GM23338 (cell line): ENCODE measurements around the gene CNPY4. TPM values are rescaled to one million over a fixed set of nuclear protein-coding genes. Genes with fewer than 3 reads are reported as not detected.

Experiments used
- ATAC-seq: fragments of 200-7000 bp; cut with Tn5 transposase; 3 replicates; pipeline ENCODE4 v1.9.1; 2020
- DNase-seq: peaks from one replicate; pipeline ENCODE4 v3.0.0-alpha.2; 2015; ENCODE audit warnings: low spot score
- H2AFZ ChIP-seq: fragments of 200-600 bp; sonication (generic); 2 replicates; pipeline ENCODE4 v1.8.0; 2016; ENCODE audit warnings: antibody characterized with exemption, mild to moderate bottlenecking, moderate library complexity
- H3F3A ChIP-seq: fragments of 200-600 bp; sonication (generic); replicated peaks from 2 replicates; pipeline ENCODE4 v1.8.0; 2017; ENCODE audit warnings: antibody characterized with exemption, mixed run types, low read depth
- H3K27ac ChIP-seq: fragments of 200-600 bp; sonication (generic); 2 replicates; pipeline ENCODE4 v1.6.1; 2016; ENCODE audit warnings: low read depth
- H3K27me3 ChIP-seq: fragments of 200-600 bp; sonication (generic); 2 replicates; pipeline ENCODE4 v1.8.0; 2016; ENCODE audit warnings: mild to moderate bottlenecking, mixed run types, moderate library complexity; ENCODE audit not compliant: insufficient read depth
- H3K36me3 ChIP-seq: fragments of 200-600 bp; sonication (generic); 2 replicates; pipeline ENCODE4 v1.8.0; 2016; ENCODE audit warnings: mild to moderate bottlenecking; ENCODE audit not compliant: insufficient read depth
- H3K4me1 ChIP-seq: fragments of 200-600 bp; sonication (generic); 2 replicates; pipeline ENCODE4 v1.8.0; 2016; ENCODE audit warnings: mild to moderate bottlenecking, moderate library complexity; ENCODE audit not compliant: insufficient read depth
- H3K4me2 ChIP-seq: fragments of 200-600 bp; sonication (generic); 2 replicates; pipeline ENCODE4 v1.7.1; 2017; ENCODE audit warnings: mixed run types
- H3K4me3 ChIP-seq: fragments of 200-600 bp; sonication (generic); 2 replicates; pipeline ENCODE4 v1.6.1; 2016; ENCODE audit warnings: mixed run types
- H3K79me2 ChIP-seq: fragments of 200-600 bp; sonication (generic); replicated peaks from 2 replicates; pipeline ENCODE4 v1.8.0; 2017; ENCODE audit warnings: mild to moderate bottlenecking; ENCODE audit not compliant: insufficient read depth
- H3K9me2 ChIP-seq: fragments of 200-600 bp; sonication (generic); 2 replicates; pipeline ENCODE4 v1.8.0; 2017; ENCODE audit not compliant: insufficient read depth
- H4K20me1 ChIP-seq: fragments of 200-600 bp; sonication (generic); replicated peaks from 2 replicates; pipeline ENCODE4 v1.8.0; 2017; ENCODE audit warnings: mild to moderate bottlenecking; ENCODE audit not compliant: insufficient read depth
- H3K27ac Mint-ChIP-seq: 2 replicates; pipeline ENCODE4 v1.8.0; 2020; ENCODE audit warnings: inconsistent platforms, mild to moderate bottlenecking, moderate library complexity, mixed read lengths
- H3K27me3 Mint-ChIP-seq: 3 replicates; pipeline ENCODE4 v1.8.0; 2022; ENCODE audit warnings: low read depth, mild to moderate bottlenecking, moderate library complexity, mixed read lengths, inconsistent platforms; ENCODE audit not compliant: insufficient read depth, poor library complexity
- H3K36me3 Mint-ChIP-seq: 3 replicates; pipeline ENCODE4 v1.8.0; 2021; ENCODE audit warnings: low read depth, mild to moderate bottlenecking, inconsistent platforms, moderate library complexity, mixed read lengths
- H3K4me1 Mint-ChIP-seq: 3 replicates; pipeline ENCODE4 v1.8.0; 2020; ENCODE audit warnings: mild to moderate bottlenecking, inconsistent platforms, mixed read lengths
- H3K4me3 Mint-ChIP-seq: 3 replicates; pipeline ENCODE4 v1.8.0; 2021; ENCODE audit warnings: moderate library complexity, mild to moderate bottlenecking, inconsistent platforms, mixed read lengths
- H3K9me3 Mint-ChIP-seq: 3 replicates; pipeline ENCODE4 v1.8.0; 2020; ENCODE audit warnings: moderate library complexity, mild to moderate bottlenecking, inconsistent platforms, mixed read lengths
- CREB1 ChIP-seq: fragments of 250-450 bp; sonication (Bioruptor Pico); IDR thresholded peaks from 2 replicates; pipeline ENCODE4 v1.5.0; 2020; ENCODE audit warnings: low read depth, mild to moderate bottlenecking, moderate library complexity
- EZH2phosphoT487 ChIP-seq: fragments of 200-600 bp; sonication (generic); IDR thresholded peaks from one replicate; pipeline ENCODE4 v1.8.1; 2018; ENCODE audit warnings: antibody characterized with exemption; ENCODE audit not compliant: unreplicated experiment
- JUNB ChIP-seq: IDR thresholded peaks from one replicate; pipeline ENCODE4 v1.6.1; 2016; ENCODE audit warnings: antibody characterized with exemption; ENCODE audit not compliant: unreplicated experiment
- NANOG ChIP-seq: IDR thresholded peaks from 2 replicates; pipeline ENCODE4 v1.6.1; 2016; ENCODE audit warnings: antibody characterized with exemption, borderline replicate concordance
- ZNF331 ChIP-seq: fragments of 250-450 bp; sonication (Bioruptor Pico); IDR thresholded peaks from 2 replicates; pipeline ENCODE4 v1.5.0; 2020; ENCODE audit warnings: low read depth, mild to moderate bottlenecking, moderate library complexity
- polyA plus RNA-seq: library from polyadenylated mRNA; unstranded; fragments of >200 nt; fragmentation: Nextera tagmentation; extraction: Ambion mirVana; gene quantifications from 2 replicates; pipeline ENCODE4 v1.2.1, GENCODE V29; 2016
- total RNA-seq: library from RNA; depleted of rRNA; stranded (reverse); fragments of >200 nt; shearing (Covaris generic); gene quantifications from 2 replicates; pipeline ENCODE4 v1.2.3, GENCODE V29; 2014
- TF ChIP-seq, protein P1 (sequence below), 2 experiments: fragments of 200-600 bp in 1 of 2; sonication (generic) in 1 of 2; conservative IDR thresholded peaks; 2 replicates each; pipeline versions ENCODE4 v1.5.1 to v1.6.1; 2016 to 2017; ENCODE audit warnings: antibody characterized with exemption in 2 of 2, low read depth in 2 of 2, mild to moderate bottlenecking in 2 of 2, moderate library complexity in 1 of 2
- TF ChIP-seq, protein P2 (sequence below): fragments of 250-450 bp; sonication (Bioruptor Pico); IDR thresholded peaks from 2 replicates; pipeline ENCODE4 v1.5.0; 2020; ENCODE audit warnings: mild to moderate bottlenecking, moderate library complexity

Gene CNPY4
- total and polyA plus RNA-seq, 2 experiments from 2014 or later: 10.7 to 12.0 TPM

DNA sequence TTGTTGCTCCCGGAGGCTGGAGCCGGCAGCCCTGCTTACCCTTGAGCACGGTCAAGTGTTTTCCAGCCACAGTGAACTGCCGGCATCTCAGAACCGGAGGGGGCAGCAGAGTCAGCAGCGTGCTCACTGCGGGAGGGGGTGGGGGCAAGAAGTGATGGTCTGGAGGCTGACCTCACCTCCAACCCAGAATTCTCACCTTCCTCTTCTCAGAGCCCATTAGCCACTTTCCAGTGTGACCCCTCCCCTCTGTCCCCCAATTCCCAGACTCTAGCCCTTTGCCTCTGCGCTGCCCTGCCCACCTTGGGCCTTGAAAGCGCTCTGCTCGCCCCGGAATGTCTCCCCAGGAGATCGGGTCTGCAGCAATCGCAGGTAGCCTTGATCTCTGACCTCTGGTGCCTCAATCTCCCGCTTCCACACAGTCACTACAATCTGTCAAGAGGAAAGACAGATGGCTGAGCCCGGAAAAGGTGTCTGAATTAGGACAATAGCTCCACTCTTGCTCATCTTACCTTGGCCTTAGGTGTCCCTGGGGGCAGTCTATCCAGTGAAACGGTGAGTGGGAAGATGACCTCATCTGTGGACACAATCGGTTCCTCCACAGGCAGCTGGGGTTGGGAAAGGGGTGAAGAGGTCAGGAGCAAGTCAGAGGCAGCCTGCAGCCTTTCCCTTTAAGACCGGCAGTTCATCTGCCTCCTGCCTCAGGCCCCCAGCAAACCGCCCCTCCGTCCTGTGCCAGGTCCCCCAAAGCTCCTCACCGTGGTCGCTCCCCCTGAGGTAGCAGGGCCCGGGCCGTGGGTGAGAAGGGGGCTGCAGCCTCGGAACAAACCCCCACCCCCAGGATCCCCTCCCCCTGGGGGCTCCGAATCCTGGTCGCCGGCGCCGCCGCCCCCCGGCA, 38.1 kb downstream of the CNPY4 start:
- peaks cover 4% of the 10 kb centered on the region; the same call in 1 of the 2 replicates for H3K4me1 ChIP-seq
- H3K27ac ChIP-seq: peak overlapping the region; percentile 74
- peak overlapping the region; percentile 88 for H3K4me2 ChIP-seq
- Mint-ChIP-seq H3K4me1 (peaks cover 27% of the 10 kb centered on the region), H3K9me3 (no peaks in the 10 kb centered on the region), H3K36me3 (peaks cover 45% of the 10 kb centered on the region), H3K27ac (peak overlapping the region; percentile 64; the same call in 1 of the 2 replicates), H3K4me3 (peak overlapping the region; percentile 83), H3K27me3 (peaks cover 24% of the 10 kb centered on the region)
- H3K9me2 ChIP-seq: no peaks in the 10 kb centered on the region
- no peaks in the 10 kb centered on the region; the same call in 1 of the 2 replicates for H3K79me2 ChIP-seq
- no peaks in the 10 kb centered on the region for H3K36me3 ChIP-seq
- peaks cover 30% of the 10 kb centered on the region for H3F3A ChIP-seq
- peak overlapping the region; percentile 97 for H3K4me3 ChIP-seq
- TF ChIP-seq, protein P1, sequence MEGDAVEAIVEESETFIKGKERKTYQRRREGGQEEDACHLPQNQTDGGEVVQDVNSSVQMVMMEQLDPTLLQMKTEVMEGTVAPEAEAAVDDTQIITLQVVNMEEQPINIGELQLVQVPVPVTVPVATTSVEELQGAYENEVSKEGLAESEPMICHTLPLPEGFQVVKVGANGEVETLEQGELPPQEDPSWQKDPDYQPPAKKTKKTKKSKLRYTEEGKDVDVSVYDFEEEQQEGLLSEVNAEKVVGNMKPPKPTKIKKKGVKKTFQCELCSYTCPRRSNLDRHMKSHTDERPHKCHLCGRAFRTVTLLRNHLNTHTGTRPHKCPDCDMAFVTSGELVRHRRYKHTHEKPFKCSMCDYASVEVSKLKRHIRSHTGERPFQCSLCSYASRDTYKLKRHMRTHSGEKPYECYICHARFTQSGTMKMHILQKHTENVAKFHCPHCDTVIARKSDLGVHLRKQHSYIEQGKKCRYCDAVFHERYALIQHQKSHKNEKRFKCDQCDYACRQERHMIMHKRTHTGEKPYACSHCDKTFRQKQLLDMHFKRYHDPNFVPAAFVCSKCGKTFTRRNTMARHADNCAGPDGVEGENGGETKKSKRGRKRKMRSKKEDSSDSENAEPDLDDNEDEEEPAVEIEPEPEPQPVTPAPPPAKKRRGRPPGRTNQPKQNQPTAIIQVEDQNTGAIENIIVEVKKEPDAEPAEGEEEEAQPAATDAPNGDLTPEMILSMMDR (conservative IDR thresholded peaks at IDR 0.05; ENCODE audit: low read depth in 2 of 2): no peak; a peak in 1 of 4 replicates
- TF ChIP-seq EZH2phosphoT487: no peak
- peak; percentile 8 for ATAC-seq
- H2AFZ ChIP-seq: no peak overlapping the region
- peaks cover 8% of the 10 kb centered on the region for H4K20me1 ChIP-seq
- H3K27me3 ChIP-seq: no peaks in the 10 kb centered on the region
- peak; percentile 37 for DNase-seq

DNA sequence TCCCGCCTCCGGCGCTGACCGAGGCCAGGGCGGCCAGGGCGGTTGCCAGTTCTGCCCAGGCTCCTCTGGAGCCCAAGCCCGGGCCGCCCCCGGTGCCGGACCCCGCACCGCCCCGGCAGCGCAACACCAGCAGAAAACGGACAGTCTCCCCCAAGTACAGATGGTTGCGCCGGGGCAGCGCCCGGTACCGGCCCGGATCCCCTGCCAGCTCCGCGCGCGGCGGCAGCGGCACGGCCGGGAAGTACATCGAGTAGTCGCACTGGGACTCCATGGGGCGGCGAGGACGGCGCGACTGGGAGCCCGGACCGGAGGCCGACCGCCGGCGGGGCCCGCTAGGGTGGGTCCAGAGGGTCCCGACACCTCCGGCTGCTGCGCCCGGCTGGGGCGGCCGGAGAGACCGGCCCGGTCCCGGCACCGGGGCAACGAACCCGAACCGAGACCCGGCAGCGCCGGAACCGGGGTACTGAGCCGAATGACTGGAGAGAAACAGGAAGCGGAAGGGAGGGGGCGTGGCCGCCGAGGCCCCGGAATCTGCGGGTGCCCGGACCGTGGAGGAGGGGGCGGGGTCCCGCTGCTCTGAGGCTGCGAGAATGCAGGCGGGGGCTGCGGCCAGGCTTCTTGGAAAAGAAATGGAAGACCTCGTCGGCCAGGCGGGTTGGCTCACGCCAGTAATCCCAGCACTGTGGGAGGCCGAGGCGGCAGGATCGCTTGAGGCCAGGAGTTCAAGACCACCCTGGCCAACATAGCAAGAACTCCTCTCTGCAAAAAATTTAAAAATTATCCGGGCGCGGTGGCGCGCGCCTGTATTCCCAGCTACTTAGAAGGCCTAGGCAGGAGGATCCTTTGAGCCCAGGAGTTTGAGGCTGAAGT, 39.0 kb downstream of the CNPY4 start, which contains the start of gene TRAPPC14:
TSS of gene TRAPPC14 (minus strand) at position 495 of the 870 bp plus-strand sequence. CDS start at position 271, 224 bp downstream.
- peak within 1 kb of the TSS; percentile 75; the same call in 1 of the 2 replicates for H2AFZ ChIP-seq
- peak within 1 kb of the TSS; percentile 91 for H3K27ac ChIP-seq
- ATAC-seq (peak; percentile 80), DNase-seq (peak; percentile 97)
- no peaks in the 10 kb centered on the region for H3K9me2 ChIP-seq
- H3K4me3 ChIP-seq: peak within 1 kb of the TSS; percentile 97
- H3K36me3 ChIP-seq: no peaks in the 10 kb centered on the region
- H3K4me2 ChIP-seq: peak within 1 kb of the TSS; percentile 88
- no peaks in the 10 kb centered on the region; the same call in 1 of the 2 replicates for H3K4me1 ChIP-seq
- Mint-ChIP-seq H3K4me1 (peaks cover 30% of the 10 kb centered on the region), H3K27ac (peak within 1 kb of the TSS; percentile 84), H3K9me3 (no peaks in the 10 kb centered on the region), H3K36me3 (peaks cover 37% of the 10 kb centered on the region), H3K27me3 (peaks cover 22% of the 10 kb centered on the region), H3K4me3 (peak within 1 kb of the TSS; percentile 83)
- H3K27me3 ChIP-seq: no peaks in the 10 kb centered on the region
- peaks cover 4% of the 10 kb centered on the region for H4K20me1 ChIP-seq
- no peaks in the 10 kb centered on the region for H3K79me2 ChIP-seq
- peaks cover 25% of the 10 kb centered on the region for H3F3A ChIP-seq
- TF ChIP-seq, protein P1 (conservative IDR thresholded peaks at IDR 0.05; ENCODE audit: low read depth in 2 of 2): no peak
- TF ChIP-seq, protein P2, sequence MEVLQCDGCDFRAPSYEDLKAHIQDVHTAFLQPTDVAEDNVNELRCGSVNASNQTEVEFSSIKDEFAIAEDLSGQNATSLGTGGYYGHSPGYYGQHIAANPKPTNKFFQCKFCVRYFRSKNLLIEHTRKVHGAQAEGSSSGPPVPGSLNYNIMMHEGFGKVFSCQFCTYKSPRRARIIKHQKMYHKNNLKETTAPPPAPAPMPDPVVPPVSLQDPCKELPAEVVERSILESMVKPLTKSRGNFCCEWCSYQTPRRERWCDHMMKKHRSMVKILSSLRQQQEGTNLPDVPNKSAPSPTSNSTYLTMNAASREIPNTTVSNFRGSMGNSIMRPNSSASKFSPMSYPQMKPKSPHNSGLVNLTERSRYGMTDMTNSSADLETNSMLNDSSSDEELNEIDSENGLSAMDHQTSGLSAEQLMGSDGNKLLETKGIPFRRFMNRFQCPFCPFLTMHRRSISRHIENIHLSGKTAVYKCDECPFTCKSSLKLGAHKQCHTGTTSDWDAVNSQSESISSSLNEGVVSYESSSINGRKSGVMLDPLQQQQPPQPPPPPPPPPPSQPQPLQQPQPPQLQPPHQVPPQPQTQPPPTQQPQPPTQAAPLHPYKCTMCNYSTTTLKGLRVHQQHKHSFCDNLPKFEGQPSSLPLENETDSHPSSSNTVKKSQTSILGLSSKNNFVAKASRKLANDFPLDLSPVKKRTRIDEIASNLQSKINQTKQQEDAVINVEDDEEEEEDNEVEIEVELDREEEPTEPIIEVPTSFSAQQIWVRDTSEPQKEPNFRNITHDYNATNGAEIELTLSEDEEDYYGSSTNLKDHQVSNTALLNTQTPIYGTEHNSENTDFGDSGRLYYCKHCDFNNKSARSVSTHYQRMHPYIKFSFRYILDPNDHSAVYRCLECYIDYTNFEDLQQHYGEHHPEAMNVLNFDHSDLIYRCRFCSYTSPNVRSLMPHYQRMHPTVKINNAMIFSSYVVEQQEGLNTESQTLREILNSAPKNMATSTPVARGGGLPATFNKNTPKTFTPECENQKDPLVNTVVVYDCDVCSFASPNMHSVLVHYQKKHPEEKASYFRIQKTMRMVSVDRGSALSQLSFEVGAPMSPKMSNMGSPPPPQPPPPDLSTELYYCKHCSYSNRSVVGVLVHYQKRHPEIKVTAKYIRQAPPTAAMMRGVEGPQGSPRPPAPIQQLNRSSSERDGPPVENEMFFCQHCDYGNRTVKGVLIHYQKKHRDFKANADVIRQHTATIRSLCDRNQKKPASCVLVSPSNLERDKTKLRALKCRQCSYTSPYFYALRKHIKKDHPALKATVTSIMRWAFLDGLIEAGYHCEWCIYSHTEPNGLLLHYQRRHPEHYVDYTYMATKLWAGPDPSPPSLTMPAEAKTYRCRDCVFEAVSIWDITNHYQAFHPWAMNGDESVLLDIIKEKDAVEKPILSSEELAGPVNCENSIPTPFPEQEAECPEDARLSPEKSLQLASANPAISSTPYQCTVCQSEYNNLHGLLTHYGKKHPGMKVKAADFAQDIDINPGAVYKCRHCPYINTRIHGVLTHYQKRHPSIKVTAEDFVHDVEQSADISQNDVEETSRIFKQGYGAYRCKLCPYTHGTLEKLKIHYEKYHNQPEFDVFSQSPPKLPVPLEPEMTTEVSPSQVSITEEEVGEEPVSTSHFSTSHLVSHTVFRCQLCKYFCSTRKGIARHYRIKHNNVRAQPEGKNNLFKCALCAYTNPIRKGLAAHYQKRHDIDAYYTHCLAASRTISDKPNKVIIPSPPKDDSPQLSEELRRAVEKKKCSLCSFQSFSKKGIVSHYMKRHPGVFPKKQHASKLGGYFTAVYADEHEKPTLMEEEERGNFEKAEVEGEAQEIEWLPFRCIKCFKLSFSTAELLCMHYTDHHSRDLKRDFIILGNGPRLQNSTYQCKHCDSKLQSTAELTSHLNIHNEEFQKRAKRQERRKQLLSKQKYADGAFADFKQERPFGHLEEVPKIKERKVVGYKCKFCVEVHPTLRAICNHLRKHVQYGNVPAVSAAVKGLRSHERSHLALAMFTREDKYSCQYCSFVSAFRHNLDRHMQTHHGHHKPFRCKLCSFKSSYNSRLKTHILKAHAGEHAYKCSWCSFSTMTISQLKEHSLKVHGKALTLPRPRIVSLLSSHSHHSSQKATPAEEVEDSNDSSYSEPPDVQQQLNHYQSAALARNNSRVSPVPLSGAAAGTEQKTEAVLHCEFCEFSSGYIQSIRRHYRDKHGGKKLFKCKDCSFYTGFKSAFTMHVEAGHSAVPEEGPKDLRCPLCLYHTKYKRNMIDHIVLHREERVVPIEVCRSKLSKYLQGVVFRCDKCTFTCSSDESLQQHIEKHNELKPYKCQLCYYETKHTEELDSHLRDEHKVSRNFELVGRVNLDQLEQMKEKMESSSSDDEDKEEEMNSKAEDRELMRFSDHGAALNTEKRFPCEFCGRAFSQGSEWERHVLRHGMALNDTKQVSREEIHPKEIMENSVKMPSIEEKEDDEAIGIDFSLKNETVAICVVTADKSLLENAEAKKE (CRISPR knock-in tag): no peak
- TF ChIP-seq CREB1 (CRISPR knock-in tag) (no peak; the same call in 1 of the 2 replicates), ZNF331 (CRISPR knock-in tag) (no peak), NANOG (no peak), JUNB (no peak)
